ENCODE measurements around the gene TIMP2.

DNA sequence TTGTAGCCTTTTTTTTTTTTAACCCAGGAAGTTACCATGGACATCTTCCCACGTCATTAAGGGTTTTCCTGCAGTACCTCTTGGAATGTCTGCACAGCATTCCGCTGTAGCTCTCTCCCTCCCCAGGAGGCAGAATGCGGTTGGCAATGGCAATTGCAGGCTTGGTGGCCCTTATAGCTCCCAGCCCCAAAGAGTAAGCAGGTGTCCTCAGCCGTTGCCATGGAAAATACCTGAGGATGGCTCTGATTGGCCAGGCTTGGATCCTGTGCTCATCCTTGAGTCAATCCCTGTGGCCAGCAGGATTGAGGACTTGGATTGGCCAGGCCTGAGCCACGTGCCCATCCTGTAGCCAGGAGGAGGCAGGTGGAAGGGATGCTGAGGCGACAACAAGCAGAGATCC lies 15.5 kb upstream of the TIMP2 start:
- TF ChIP-seq CTCF (IDR thresholded peaks at IDR 0.05; ENCODE audit: low read depth, low read length) (no peak), EZH2phosphoT487 (IDR thresholded peaks at IDR 0.05; ENCODE audit: low read depth) (no peak)

All from OCI-LY3 (cell line).